ENCODE data around the gene USP21.

GRCh38 chr1:161119092-161119903, 40.0 kb upstream of the USP21 start:
- TF ChIP-seq POLR2A (IDR thresholded peaks at IDR 0.05; ENCODE audit: low read depth, low read length): no peak; the same call in 1 of the 2 replicates
- no peak; the same call in 1 of the 2 replicates for TF ChIP-seq POLR2AphosphoS5 (IDR thresholded peaks at IDR 0.05; ENCODE audit: low read depth, low read length)
- no peak for TF ChIP-seq TAF1 (IDR thresholded peaks at IDR 0.05; ENCODE audit: low read depth, low read length)
- TF ChIP-seq POU2F2 (IDR thresholded peaks at IDR 0.05; ENCODE audit: low read depth, low read length): no peak

Data from GM12891 (cell line).